ENCODE measurements around the gene TTLL11. TPM values are rescaled to one million over a fixed set of nuclear protein-coding genes. Genes with fewer than 3 reads are reported as not detected.

The TTLL11 gene
- total RNA-seq, 2 donors from 2014 or later = 11.7 to 11.9 TPM

- Histone ChIP-seq H3K27ac (no peak overlapping the region), H3K36me3 (no peaks in the 10 kb centered on the region), H3K4me3 (no peak overlapping the region), H3K27me3 (replicated peaks; ENCODE audit: insufficient read depth) (no peaks in the 10 kb centered on the region), H3K9me3 (no peaks in the 10 kb centered on the region), H3K4me1 (replicated peaks) (peaks cover 7% of the 10 kb centered on the region)
- no peak for DNase-seq (ENCODE audit: low spot score)
- WGBS = 91% methylated on average over 7 of the region's 7 CpGs
- TF ChIP-seq POLR2A (IDR thresholded peaks at IDR 0.05) = no peak
- TF ChIP-seq, protein P1, sequence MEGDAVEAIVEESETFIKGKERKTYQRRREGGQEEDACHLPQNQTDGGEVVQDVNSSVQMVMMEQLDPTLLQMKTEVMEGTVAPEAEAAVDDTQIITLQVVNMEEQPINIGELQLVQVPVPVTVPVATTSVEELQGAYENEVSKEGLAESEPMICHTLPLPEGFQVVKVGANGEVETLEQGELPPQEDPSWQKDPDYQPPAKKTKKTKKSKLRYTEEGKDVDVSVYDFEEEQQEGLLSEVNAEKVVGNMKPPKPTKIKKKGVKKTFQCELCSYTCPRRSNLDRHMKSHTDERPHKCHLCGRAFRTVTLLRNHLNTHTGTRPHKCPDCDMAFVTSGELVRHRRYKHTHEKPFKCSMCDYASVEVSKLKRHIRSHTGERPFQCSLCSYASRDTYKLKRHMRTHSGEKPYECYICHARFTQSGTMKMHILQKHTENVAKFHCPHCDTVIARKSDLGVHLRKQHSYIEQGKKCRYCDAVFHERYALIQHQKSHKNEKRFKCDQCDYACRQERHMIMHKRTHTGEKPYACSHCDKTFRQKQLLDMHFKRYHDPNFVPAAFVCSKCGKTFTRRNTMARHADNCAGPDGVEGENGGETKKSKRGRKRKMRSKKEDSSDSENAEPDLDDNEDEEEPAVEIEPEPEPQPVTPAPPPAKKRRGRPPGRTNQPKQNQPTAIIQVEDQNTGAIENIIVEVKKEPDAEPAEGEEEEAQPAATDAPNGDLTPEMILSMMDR (IDR thresholded peaks at IDR 0.05) = no peak
- TF ChIP-seq POLR2AphosphoS5 (IDR thresholded peaks at IDR 0.05) = no peak
- intact Hi-C loops (cut with DNase I) = loop anchor here (5.0 kb wide), 1 partner anchor 323 kb away; no protein-coding TSS in a partner anchor
Observed at GRCh38 chr9:122128969-122129343, 35.8 kb upstream of the TTLL11 start.

GRCh38 chr9:122128007-122128968 lies 35.2 kb upstream of the TTLL11 start:
- Histone ChIP-seq H3K27ac (no peak overlapping the region), H3K27me3 (replicated peaks; ENCODE audit: insufficient read depth) (no peaks in the 10 kb centered on the region), H3K9me3 (no peaks in the 10 kb centered on the region), H3K4me1 (replicated peaks) (peaks cover 7% of the 10 kb centered on the region), H3K36me3 (no peaks in the 10 kb centered on the region), H3K4me3 (no peak overlapping the region)
- WGBS = 81% methylated on average over 24 of the region's 24 CpGs
- TF ChIP-seq POLR2AphosphoS5 (IDR thresholded peaks at IDR 0.05) = no peak
- TF ChIP-seq, protein P1 (IDR thresholded peaks at IDR 0.05) = no peak
- no peak for TF ChIP-seq POLR2A (IDR thresholded peaks at IDR 0.05)
- intact Hi-C loops (cut with DNase I) = loop anchor here (5.0 kb wide), 1 partner anchor 324 kb away; no protein-coding TSS in a partner anchor
- DNase-seq (ENCODE audit: low spot score) = no peak

DNA sequence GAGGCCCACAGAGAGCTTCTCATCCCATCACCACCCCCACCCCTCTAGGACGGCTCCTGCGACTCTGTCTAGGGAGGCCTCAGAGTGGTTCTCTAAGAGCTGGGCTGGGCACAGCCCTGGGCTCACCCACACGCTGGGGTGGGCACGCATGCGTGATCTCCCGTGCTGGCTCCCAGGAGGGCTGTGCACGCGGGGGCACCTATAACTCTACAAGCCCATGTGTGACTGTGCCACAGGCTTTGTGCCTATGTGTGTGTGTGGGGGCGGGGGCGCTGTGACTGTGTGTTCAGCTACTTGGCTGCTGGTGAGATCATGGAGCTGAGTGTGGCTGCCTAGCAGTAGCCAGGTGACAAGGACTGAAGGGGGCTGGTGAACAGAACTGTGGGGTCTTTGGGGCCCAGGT lies 34.3 kb upstream of the TTLL11 start:
- WGBS = 80% methylated on average over 10 of the region's 10 CpGs
- intact Hi-C loops (cut with DNase I) = loop anchor here (5.0 kb wide), 1 partner anchor 325 kb away; no protein-coding TSS in a partner anchor
- Histone ChIP-seq H3K36me3 (no peaks in the 10 kb centered on the region), H3K27me3 (replicated peaks; ENCODE audit: insufficient read depth) (no peaks in the 10 kb centered on the region), H3K4me1 (replicated peaks) (peaks cover 7% of the 10 kb centered on the region), H3K4me3 (no peak overlapping the region), H3K27ac (no peak overlapping the region), H3K9me3 (no peaks in the 10 kb centered on the region)
- DNase-seq (ENCODE audit: low spot score) = no peak
- TF ChIP-seq POLR2AphosphoS5 (IDR thresholded peaks at IDR 0.05) = no peak
- TF ChIP-seq, protein P1 (IDR thresholded peaks at IDR 0.05) = no peak
- TF ChIP-seq POLR2A (IDR thresholded peaks at IDR 0.05) = no peak

GRCh38 chr9:122126331-122127261 lies 33.5 kb upstream of the TTLL11 start:
- DNase-seq (ENCODE audit: low spot score) = no peak
- 10% methylated on average over 64 of the region's 64 CpGs for WGBS
- no peaks in the 10 kb centered on the region for H3K36me3 ChIP-seq
- H3K4me1 ChIP-seq (replicated peaks) = peaks cover 6% of the 10 kb centered on the region
- peak overlapping the region; percentile 8 to 18 for H3K4me3 ChIP-seq
- no peaks in the 10 kb centered on the region for H3K9me3 ChIP-seq
- H3K27ac ChIP-seq = no peak overlapping the region
- TF ChIP-seq, protein P1 (IDR thresholded peaks at IDR 0.05) = no peak
- no peak for TF ChIP-seq POLR2A (IDR thresholded peaks at IDR 0.05)
- TF ChIP-seq POLR2AphosphoS5 (IDR thresholded peaks at IDR 0.05) = no peak
- H3K27me3 ChIP-seq (replicated peaks; ENCODE audit: insufficient read depth) = no peaks in the 10 kb centered on the region
- intact Hi-C loops (cut with DNase I) = loop anchor here (5.0 kb wide), 1 partner anchor 326 kb away; no protein-coding TSS in a partner anchor

Measured in prostate gland (tissue), 2 donors.